Transverse colon (tissue), 4 donors: ENCODE data around the gene FAM170A. TPM values are rescaled to one million over a fixed set of nuclear protein-coding genes. Genes with fewer than 3 reads are reported as not detected.

Experiments
- DNase-seq: peaks from one replicate; pipeline ENCODE4 v3.0.0-alpha.2; 2019
- H3K27ac ChIP-seq, 4 donors: fragments of 200-600 bp; sonication (generic); 2 replicates each; pipeline ENCODE4 v1.5.1; 2016 to 2018; ENCODE audit warnings: inconsistent platforms in 4 of 4
- H3K27me3 ChIP-seq: fragments of 200-600 bp; sonication (generic); 2 replicates; pipeline ENCODE4 v1.5.1; 2017; ENCODE audit warnings: inconsistent platforms
- H3K36me3 ChIP-seq, 4 donors: fragments of 200-600 bp; sonication (generic); 2 replicates each; pipeline ENCODE4 v1.5.1; 2017 to 2019; ENCODE audit warnings: inconsistent platforms in 4 of 4
- H3K4me1 ChIP-seq, 4 donors: fragments of 200-600 bp; sonication (generic); 2 replicates each; pipeline ENCODE4 v1.5.1; 2017 to 2020; ENCODE audit warnings: inconsistent platforms in 4 of 4
- H3K4me3 ChIP-seq, 4 donors: fragments of 200-600 bp; sonication (generic); 1 replicate in 1 of 4; 2 replicates in 3 of 4; pipeline versions ENCODE4 v1.5.1 to v1.6.1; 2017 to 2019; ENCODE audit warnings: inconsistent platforms in 4 of 4
- H3K9me3 ChIP-seq, 2 donors: fragments of 200-600 bp; sonication (generic); 2 replicates each; pipeline ENCODE4 v1.5.1; 2017 to 2019; ENCODE audit warnings: inconsistent platforms in 2 of 2
- EP300 ChIP-seq: sonication (generic); formaldehyde crosslinking; IDR thresholded peaks from one replicate; pipeline ENCODE4 v1.6.1; 2017; ENCODE audit warnings: antibody characterized with exemption, low read depth
- POLR2A ChIP-seq: fragments of 450-650 bp; IDR thresholded peaks from one replicate; pipeline ENCODE4 v1.6.1; 2016; ENCODE audit warnings: antibody characterized with exemption, mild to moderate bottlenecking, moderate library complexity
- POLR2AphosphoS5 ChIP-seq, 3 donors: sonication (generic); formaldehyde crosslinking; IDR thresholded peaks; one replicate each; pipeline ENCODE4 v1.6.1; 2016; ENCODE audit warnings: antibody characterized with exemption in 3 of 3
- WGBS, 2 donors: methylation state at CpG; one replicate each; pipeline ENCODE4 v1.1.5; 2018; ENCODE audit warnings: low coverage in 1 of 2; 5-methylcytosine and 5-hydroxymethylcytosine counted together
- in situ Hi-C, 4 donors: fragments of 200-750 bp; cut with MboI; loops; one replicate each; pipeline versions ENCODE4 v1.15.0 to v1.15.1; 2017; ENCODE audit warnings: low sequenced_read_pairs in 3 of 4, low pct_ligation_motif_present in 1 of 4, low pct_unique_long_range_greater_than_20kb in 1 of 4
- intact Hi-C: fragments of 100-400 bp; cut with DNase I; formaldehyde crosslinking; loops from one replicate; pipeline ENCODE4 v1.15.1; 2023; ENCODE audit warnings: low total_unique reads
- total RNA-seq, 4 donors: library from RNA; depleted of rRNA; stranded (reverse); fragments of >200 nt; gene quantifications; one replicate each; pipeline ENCODE4 v1.1.0, GENCODE V29; 2016
- TF ChIP-seq, protein P1 (sequence below), 5 experiments: fragments of 200-600 bp in 3 of 5; fragments of 450-650 bp in 2 of 5; sonication (generic) in 3 of 5; IDR thresholded peaks; 1 replicate in 2 of 5; 2 replicates in 3 of 5; pipeline ENCODE4 v1.5.1; 2016 to 2017; ENCODE audit warnings: antibody characterized with exemption in 5 of 5, inconsistent platforms in 3 of 5, mild to moderate bottlenecking in 2 of 5, moderate library complexity in 1 of 5

FAM170A gene
- total RNA-seq, 4 donors from 2014 or later = not detected

- H3K27ac ChIP-seq = no peak overlapping the region
- H3K36me3 ChIP-seq = no peaks in the 10 kb centered on the region
- no peak for DNase-seq
- no peaks in the 10 kb centered on the region for H3K27me3 ChIP-seq
- TF ChIP-seq EP300 = no peak
- TF ChIP-seq, protein P1, sequence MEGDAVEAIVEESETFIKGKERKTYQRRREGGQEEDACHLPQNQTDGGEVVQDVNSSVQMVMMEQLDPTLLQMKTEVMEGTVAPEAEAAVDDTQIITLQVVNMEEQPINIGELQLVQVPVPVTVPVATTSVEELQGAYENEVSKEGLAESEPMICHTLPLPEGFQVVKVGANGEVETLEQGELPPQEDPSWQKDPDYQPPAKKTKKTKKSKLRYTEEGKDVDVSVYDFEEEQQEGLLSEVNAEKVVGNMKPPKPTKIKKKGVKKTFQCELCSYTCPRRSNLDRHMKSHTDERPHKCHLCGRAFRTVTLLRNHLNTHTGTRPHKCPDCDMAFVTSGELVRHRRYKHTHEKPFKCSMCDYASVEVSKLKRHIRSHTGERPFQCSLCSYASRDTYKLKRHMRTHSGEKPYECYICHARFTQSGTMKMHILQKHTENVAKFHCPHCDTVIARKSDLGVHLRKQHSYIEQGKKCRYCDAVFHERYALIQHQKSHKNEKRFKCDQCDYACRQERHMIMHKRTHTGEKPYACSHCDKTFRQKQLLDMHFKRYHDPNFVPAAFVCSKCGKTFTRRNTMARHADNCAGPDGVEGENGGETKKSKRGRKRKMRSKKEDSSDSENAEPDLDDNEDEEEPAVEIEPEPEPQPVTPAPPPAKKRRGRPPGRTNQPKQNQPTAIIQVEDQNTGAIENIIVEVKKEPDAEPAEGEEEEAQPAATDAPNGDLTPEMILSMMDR (IDR thresholded peaks at IDR 0.05) = no peak
- no peak for TF ChIP-seq POLR2A
- TF ChIP-seq POLR2AphosphoS5 (IDR thresholded peaks at IDR 0.05) = no peak
- H3K9me3 ChIP-seq = no peaks in the 10 kb centered on the region
- H3K4me3 ChIP-seq = no peak overlapping the region
- 68 to 85% methylated on average over 2 to 9 of the region's 9 CpGs for WGBS, 2 donors
- intact Hi-C loops = no loop called here
- in situ Hi-C loops = no loop called here
- H3K4me1 ChIP-seq = no peaks in the 10 kb centered on the region
Measured at GRCh38 chr5:119630752-119631440, 1.5 kb downstream of the FAM170A start.

DNA sequence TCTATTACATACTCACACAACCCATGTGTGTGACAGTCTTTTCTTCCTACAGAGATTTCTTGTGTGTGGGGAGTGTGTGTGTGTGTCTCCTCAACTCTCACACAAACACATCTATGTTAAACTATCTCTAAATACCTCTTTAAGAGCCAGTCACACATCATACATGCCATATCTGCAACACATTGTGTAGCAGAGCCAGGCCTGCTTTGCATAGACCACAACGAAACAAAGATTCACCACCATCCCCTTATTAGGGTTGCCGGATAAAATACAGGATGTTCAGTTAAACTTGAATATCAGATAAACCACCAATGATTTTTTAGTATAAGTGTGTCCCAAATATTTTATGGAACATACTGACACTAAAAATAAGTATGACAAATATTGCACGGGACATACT, 2.3 kb downstream of the FAM170A start:
- in situ Hi-C loops = no loop called here
- H3K36me3 ChIP-seq = no peaks in the 10 kb centered on the region
- no peaks in the 10 kb centered on the region for H3K4me1 ChIP-seq
- no peak for DNase-seq
- H3K27ac ChIP-seq = no peak overlapping the region
- 86 to 90% methylated on average over 3 of the region's 3 CpGs for WGBS, 2 donors
- intact Hi-C loops = no loop called here
- H3K4me3 ChIP-seq = no peak overlapping the region
- no peaks in the 10 kb centered on the region for H3K27me3 ChIP-seq
- H3K9me3 ChIP-seq = no peaks in the 10 kb centered on the region
- no peak for TF ChIP-seq POLR2AphosphoS5 (IDR thresholded peaks at IDR 0.05)
- TF ChIP-seq, protein P1 (IDR thresholded peaks at IDR 0.05) = no peak
- no peak for TF ChIP-seq EP300
- no peak for TF ChIP-seq POLR2A

GRCh38 chr5:119651486-119651885, 22.1 kb downstream of the FAM170A start:
- intact Hi-C loops = no loop called here
- no peak for TF ChIP-seq EP300
- no peak for TF ChIP-seq POLR2AphosphoS5 (IDR thresholded peaks at IDR 0.05)
- TF ChIP-seq, protein P1 (IDR thresholded peaks at IDR 0.05) = no peak
- no peak for TF ChIP-seq POLR2A

GRCh38 chr5:119655061-119655460, 25.7 kb downstream of the FAM170A start:
- intact Hi-C loops (no loop called here), in situ Hi-C loops (no loop called here)
- no peak overlapping the region for H3K27ac ChIP-seq
- H3K4me3 ChIP-seq = no peak overlapping the region
- WGBS, 2 donors = 90 to 100% methylated on average over 2 of the region's 2 CpGs
- H3K4me1 ChIP-seq = no peaks in the 10 kb centered on the region
- no peaks in the 10 kb centered on the region for H3K27me3 ChIP-seq
- DNase-seq = no peak
- H3K36me3 ChIP-seq = no peaks in the 10 kb centered on the region
- TF ChIP-seq, protein P1 (IDR thresholded peaks at IDR 0.05) = no peak
- TF ChIP-seq POLR2AphosphoS5 (IDR thresholded peaks at IDR 0.05) (no peak), EP300 (no peak), POLR2A (no peak)
- no peaks in the 10 kb centered on the region for H3K9me3 ChIP-seq

More at GRCh38 chr5:119651486-119651885, 22.1 kb downstream of the FAM170A start:
- Histone ChIP-seq H3K27me3 (no peaks in the 10 kb centered on the region), H3K9me3 (no peaks in the 10 kb centered on the region), H3K4me1 (no peaks in the 10 kb centered on the region), H3K4me3 (no peak overlapping the region), H3K27ac (no peak overlapping the region), H3K36me3 (no peaks in the 10 kb centered on the region)
- in situ Hi-C loops = no loop called here
- no peak for DNase-seq
